Heart right ventricle (tissue), 16 donors: ENCODE measurements around the gene NME3. TPM values are rescaled to one million over a fixed set of nuclear protein-coding genes. Genes with fewer than 3 reads are reported as not detected.

Experiments used
- ATAC-seq, 8 donors: fragments of 200-7000 bp; cut with Tn5 transposase; one replicate each; pipeline ENCODE4 v1.9.1; 2020; ENCODE audit warnings: mild to moderate bottlenecking in 8 of 8, moderate library complexity in 8 of 8, moderate number of reproducible peaks in 1 of 8
- DNase-seq, 2 donors: peaks; one replicate each; pipeline ENCODE4 v3.0.0-alpha.2; 2020
- H3K27ac ChIP-seq, 10 donors: fragments of 200-600 bp; sonication (generic) in 2 of 10; one replicate each; pipeline versions ENCODE4 v1.5.0 to v1.8.0; 2020 to 2022; ENCODE audit warnings: mild to moderate bottlenecking in 3 of 10
- H3K27me3 ChIP-seq, 7 donors: fragments of 200-600 bp; one replicate each; pipeline ENCODE4 v1.8.0; 2021 to 2022; ENCODE audit warnings: mild to moderate bottlenecking in 2 of 7
- H3K36me3 ChIP-seq, 9 donors: fragments of 200-600 bp; sonication (generic) in 1 of 9; one replicate each; pipeline versions ENCODE4 v1.5.0 to v1.8.0; 2020 to 2022; ENCODE audit warnings: mild to moderate bottlenecking in 2 of 9
- H3K4me1 ChIP-seq, 9 donors: fragments of 200-600 bp; sonication (generic) in 1 of 9; one replicate each; pipeline versions ENCODE4 v1.5.0 to v1.8.0; 2020 to 2022; ENCODE audit warnings: mild to moderate bottlenecking in 4 of 9
- H3K4me3 ChIP-seq, 10 donors: fragments of 200-600 bp; sonication (generic) in 2 of 10; one replicate each; pipeline versions ENCODE4 v1.5.0 to v1.8.0; 2020 to 2022; ENCODE audit warnings: mild to moderate bottlenecking in 7 of 10, moderate library complexity in 2 of 10
- H3K9me3 ChIP-seq, 11 donors: fragments of 200-600 bp in 10 of 11; sonication (generic) in 2 of 11; one replicate each; pipeline versions ENCODE4 v1.5.0 to v1.8.0; 2013 to 2022; ENCODE audit warnings: mild to moderate bottlenecking in 2 of 11, control low read depth in 1 of 11, moderate library complexity in 1 of 11
- CTCF ChIP-seq, 9 donors: fragments of 200-600 bp; sonication (generic) in 2 of 9; IDR thresholded peaks; one replicate each; pipeline versions ENCODE4 v1.5.0 to v1.8.0; 2021 to 2022; ENCODE audit warnings: antibody characterized with exemption in 9 of 9, mild to moderate bottlenecking in 5 of 9, moderate library complexity in 1 of 9
- WGBS, 2 donors: extraction: QIAGEN DNeasy Blood & Tissue Kit; methylation state at CpG; one replicate each; pipeline ENCODE4 v1.1.7; 2013; ENCODE audit warnings: inconsistent platforms in 1 of 2; 5-methylcytosine and 5-hydroxymethylcytosine counted together
- intact Hi-C, 10 donors: fragments of 100-400 bp; cut with DNase I; formaldehyde crosslinking; loops; one replicate each; pipeline versions ENCODE4 v1.11.1 to v1.14.2; 2022
- polyA plus RNA-seq, 2 donors: library from polyadenylated mRNA; stranded (reverse); fragments of 200-250 nt; gene quantifications; one replicate each; pipeline ENCODE4 v1.2.3, GENCODE V29; 2013
- total RNA-seq, 10 donors: library from RNA; stranded (reverse); fragmentation: NEBNext Ultra II Directional in 3 of 10; extraction: Animal tissue kit (Norgen Biotek cat#: 25700) in 3 of 10; gene quantifications; one replicate each; pipeline versions ENCODE4 v1.2.1 to v1.2.4, GENCODE V29; 2021 to 2023
- donor health status: Arrhythmogenic right ventricular cardiomyopathy.
- donor health status: ischemic (EF 13 %, LVEDD 7.1; RV severe dilation, severe dysfunction).
- donor health status: healthy with polysubstance abuse.
- donor health status: DM: no; HTN: yes; CAD: no.
- donor health status: DM: no; HTN: no; CAD: no.
- donor health status: ischemic (EF 25% LVEDD 6.9; RV normal size, moderate dysfunction).
- donor health status: ischemic (EF 25% LVEDD 5.7; RV mildly dilated, moderate dysfunction).
- donor health status: healthy.
- donor health status: DM: yes; HTN: yes; CAD: no.
- donor health status: Ischemic cardiomyopathy.
- donor health status: ischemic (EF 35%, LVEDD 5.7; RV mildly dilated, moderate dysfunction).
- donor health status: nonischemic (EF 11% LVEDD 7.7; RV severe dilation, severe dysfunction).
- donor health status: DM: yes; HTN: yes; CAD: no.
- donor health status: PGD.
- donor health status: ischemic (EF 29% LVEDD 5.4; RV normal size, mild dysfunction).
- donor health status: nonischemic (EF 23%, LVEDD 6.1; RV moderate dilation, normal function).

NME3 gene
- total and polyA plus RNA-seq, 12 donors: 21.8 to 176 (median 31.6) TPM

GRCh38 chr16:1731603-1732002, 39.7 kb downstream of the NME3 start:
- WGBS, 2 donors: 71 to 75% methylated on average over 7 of the region's 7 CpGs
- peaks cover 0 to 81% (median 33%) of the 10 kb centered on the region in 9 donors for H3K36me3 ChIP-seq

GRCh38 chr16:1731073-1731472, 40.3 kb downstream of the NME3 start:
- WGBS, 2 donors: 95 to 96% methylated on average over 7 of the region's 7 CpGs
- no peaks in the 10 kb centered on the region for H3K27me3 ChIP-seq

More at GRCh38 chr16:1731603-1732002, 39.7 kb downstream of the NME3 start:
- Histone ChIP-seq H3K27me3 (no peaks in the 10 kb centered on the region), H3K9me3 (no peaks in the 10 kb centered on the region), H3K4me1 (peaks cover 0 to 10% (median 0%) of the 10 kb centered on the region in 9 donors), H3K4me3 (no peak overlapping the region), H3K27ac (peak overlapping the region in 1 of 10 donors; percentile 26)
- no peak for ATAC-seq
- intact Hi-C loops: loop anchor here in 1 of 10 donors (10.0 kb wide), 1 partner anchor 63 kb away; the partner anchor contains the start of gene IGFALS
- DNase-seq: no peak
- no peak for TF ChIP-seq CTCF (IDR thresholded peaks at IDR 0.05)

GRCh38 chr16:1729445-1729844, 41.9 kb downstream of the NME3 start:
- H3K4me1 ChIP-seq: peaks cover 0 to 10% (median 0%) of the 10 kb centered on the region in 9 donors
- intact Hi-C loops: no loop called here
- no peak for DNase-seq
- peaks cover 0 to 95% (median 40%) of the 10 kb centered on the region in 9 donors for H3K36me3 ChIP-seq
- no peaks in the 10 kb centered on the region for H3K27me3 ChIP-seq
- 95% methylated on average over 35 of the region's 35 CpGs for WGBS, 2 donors
- ATAC-seq: no peak
- no peak overlapping the region for H3K27ac ChIP-seq
- no peaks in the 10 kb centered on the region for H3K9me3 ChIP-seq
- TF ChIP-seq CTCF (IDR thresholded peaks at IDR 0.05): no peak
- no peak overlapping the region for H3K4me3 ChIP-seq

More at GRCh38 chr16:1731073-1731472, 40.3 kb downstream of the NME3 start:
- no peaks in the 10 kb centered on the region for H3K9me3 ChIP-seq
- TF ChIP-seq CTCF (IDR thresholded peaks at IDR 0.05): no peak
- H3K4me1 ChIP-seq: peaks cover 0 to 10% (median 0%) of the 10 kb centered on the region in 9 donors
- H3K36me3 ChIP-seq: peaks cover 0 to 87% (median 38%) of the 10 kb centered on the region in 9 donors
- no peak for ATAC-seq
- DNase-seq: no peak
- H3K27ac ChIP-seq: no peak overlapping the region
- H3K4me3 ChIP-seq: no peak overlapping the region
- intact Hi-C loops: loop anchor here in 1 of 10 donors (10.0 kb wide), 1 partner anchor 64 kb away; the partner anchor contains the start of gene IGFALS

GRCh38 chr16:1729026-1729425, 42.3 kb downstream of the NME3 start:
- Histone ChIP-seq H3K4me3 (no peak overlapping the region), H3K27me3 (no peaks in the 10 kb centered on the region), H3K27ac (no peak overlapping the region), H3K9me3 (no peaks in the 10 kb centered on the region), H3K4me1 (peaks cover 0 to 11% (median 2%) of the 10 kb centered on the region in 9 donors), H3K36me3 (peaks cover 0 to 95% (median 39%) of the 10 kb centered on the region in 9 donors)
- DNase-seq: no peak
- intact Hi-C loops: no loop called here
- 95 to 97% methylated on average over 18 of the region's 18 CpGs for WGBS, 2 donors
- ATAC-seq: no peak
- no peak for TF ChIP-seq CTCF (IDR thresholded peaks at IDR 0.05)
